HepG2 (cell line): ENCODE data around the gene CST3. TPM values are rescaled to one million over a fixed set of nuclear protein-coding genes. Genes with fewer than 3 reads are reported as not detected.

ENCODE experiments used
- ATRX ChIP-seq: sonication (generic); formaldehyde crosslinking; IDR thresholded peaks from 2 replicates; pipeline ENCODE4 v1.4.0; 2020; ENCODE audit warnings: missing genetic modification reagents, borderline replicate concordance
- BRD4 ChIP-seq: sonication (generic); formaldehyde crosslinking; IDR thresholded peaks from 2 replicates; pipeline ENCODE4 v1.4.0; 2020; ENCODE audit warnings: missing genetic modification reagents
- MXD1 ChIP-seq: sonication (generic); formaldehyde crosslinking; IDR thresholded peaks from 2 replicates; pipeline ENCODE4 v1.4.0; 2020; ENCODE audit warnings: mild to moderate bottlenecking, missing genetic modification reagents
- RFX1 ChIP-seq: fragments of 450-650 bp; IDR thresholded peaks from 2 replicates; pipeline ENCODE4 v1.6.1; 2017
- SP1 ChIP-seq, 2 experiments: fragments of 450-650 bp in 1 of 2; sonication (generic) in 1 of 2; formaldehyde crosslinking in 1 of 2; IDR thresholded peaks; 2 replicates each; pipeline versions ENCODE4 v1.4.0 to v1.6.1; 2016 to 2020; ENCODE audit warnings: missing genetic modification reagents in 1 of 2
- ZNF253 ChIP-seq: sonication (generic); formaldehyde crosslinking; IDR thresholded peaks from 2 replicates; pipeline ENCODE4 v1.8.0; 2022; ENCODE audit warnings: mild to moderate bottlenecking, missing genetic modification reagents, borderline replicate concordance
- ZNF280D ChIP-seq: sonication (generic); formaldehyde crosslinking; IDR thresholded peaks from 2 replicates; pipeline ENCODE4 v1.5.1; 2020; ENCODE audit warnings: mild to moderate bottlenecking, missing genetic modification reagents
- ZNF468 ChIP-seq: sonication (generic); formaldehyde crosslinking; IDR thresholded peaks from 2 replicates; pipeline ENCODE4 v1.8.0; 2022; ENCODE audit warnings: mild to moderate bottlenecking, moderate library complexity, missing genetic modification reagents
- ZNF639 ChIP-seq: conservative IDR thresholded peaks from 2 replicates; pipeline ENCODE4 v1.6.1; 2018; ENCODE audit warnings: missing genetic modification reagents
- ZNF644 ChIP-seq: IDR thresholded peaks from 2 replicates; pipeline ENCODE4 v1.6.1; 2016; ENCODE audit warnings: low read depth
- ZNF710 ChIP-seq: sonication (generic); formaldehyde crosslinking; IDR thresholded peaks from 2 replicates; pipeline ENCODE4 v1.5.0; 2020; ENCODE audit warnings: mild to moderate bottlenecking, missing genetic modification reagents, borderline replicate concordance
- ZNF746 ChIP-seq: sonication (generic); formaldehyde crosslinking; IDR thresholded peaks from 2 replicates; pipeline ENCODE4 v1.8.0; 2022; ENCODE audit warnings: mild to moderate bottlenecking, missing genetic modification reagents
- polyA plus RNA-seq, 8 experiments: library from polyadenylated mRNA; depleted of rRNA in 3 of 8; stranded (reverse) in 7 of 8; unstranded in 1 of 8; fragments of >200 nt; fragmentation: Illumina TruSeq in 4 of 8; extraction: Trizol in 4 of 8; gene quantifications; 2 replicates each; pipeline versions ENCODE4 v1.2.1 to v1.2.3, GENCODE V29; 2011 to 2016; ENCODE audit warnings: low read depth in 4 of 8, missing spikeins in 1 of 8, mixed read lengths in 1 of 8; ENCODE audit not compliant: insufficient read depth in 1 of 8
- total RNA-seq, 5 experiments: library from RNA; depleted of rRNA; stranded (reverse); fragments of >200 nt; fragmentation: Illumina TruSeq; extraction: Trizol; gene quantifications; 2 replicates each; pipeline ENCODE4 v1.2.3, GENCODE V29; 2016; ENCODE audit warnings: low read depth in 1 of 5
- TF ChIP-seq, protein P1 (sequence below): sonication (generic); formaldehyde crosslinking; IDR thresholded peaks from 2 replicates; pipeline ENCODE4 v1.5.1; 2020; ENCODE audit warnings: mild to moderate bottlenecking, missing genetic modification reagents, moderate library complexity
- TF ChIP-seq, protein P2 (sequence below): sonication (generic); formaldehyde crosslinking; IDR thresholded peaks from 2 replicates; pipeline ENCODE4 v1.8.0; 2022; ENCODE audit warnings: mild to moderate bottlenecking, missing genetic modification reagents; ENCODE audit not compliant: insufficient replicate concordance

The CST3 gene
- total and polyA plus RNA-seq, 2 of the 13 experiments (the other 11 are each of a cell fraction or from before 2014, with no cell fraction given): 690 to 1,005 TPM

DNA sequence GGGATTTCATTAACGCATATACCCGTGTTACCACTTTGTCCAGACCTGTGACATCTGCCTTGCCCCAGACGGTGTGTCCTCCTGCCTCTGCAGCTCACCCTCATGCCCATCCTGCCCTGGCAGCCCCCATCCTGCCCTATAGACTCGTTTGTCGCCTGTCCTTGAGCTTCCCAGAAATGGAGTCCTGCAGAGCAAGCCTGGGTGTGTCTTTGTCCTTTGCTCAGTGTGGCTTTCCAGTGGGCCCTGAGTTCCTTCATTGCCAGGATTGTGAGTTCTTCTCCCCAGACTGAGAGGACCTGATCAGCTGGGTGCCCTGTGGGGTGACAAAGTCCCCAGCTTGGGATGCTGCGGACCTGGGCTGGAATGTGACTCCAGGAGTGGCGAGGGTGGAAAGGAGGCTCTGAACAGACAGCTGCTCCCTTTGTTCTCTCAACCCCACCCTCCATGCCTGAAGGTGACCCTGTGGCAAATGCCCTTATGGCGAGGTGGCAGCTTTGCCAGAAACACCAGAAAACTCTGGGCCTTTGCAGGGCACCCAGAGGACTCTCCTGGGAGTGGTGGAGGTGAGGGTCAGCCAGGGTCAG is 2.4 kb upstream of the CST3 start (continued):
- TF ChIP-seq, protein P1, sequence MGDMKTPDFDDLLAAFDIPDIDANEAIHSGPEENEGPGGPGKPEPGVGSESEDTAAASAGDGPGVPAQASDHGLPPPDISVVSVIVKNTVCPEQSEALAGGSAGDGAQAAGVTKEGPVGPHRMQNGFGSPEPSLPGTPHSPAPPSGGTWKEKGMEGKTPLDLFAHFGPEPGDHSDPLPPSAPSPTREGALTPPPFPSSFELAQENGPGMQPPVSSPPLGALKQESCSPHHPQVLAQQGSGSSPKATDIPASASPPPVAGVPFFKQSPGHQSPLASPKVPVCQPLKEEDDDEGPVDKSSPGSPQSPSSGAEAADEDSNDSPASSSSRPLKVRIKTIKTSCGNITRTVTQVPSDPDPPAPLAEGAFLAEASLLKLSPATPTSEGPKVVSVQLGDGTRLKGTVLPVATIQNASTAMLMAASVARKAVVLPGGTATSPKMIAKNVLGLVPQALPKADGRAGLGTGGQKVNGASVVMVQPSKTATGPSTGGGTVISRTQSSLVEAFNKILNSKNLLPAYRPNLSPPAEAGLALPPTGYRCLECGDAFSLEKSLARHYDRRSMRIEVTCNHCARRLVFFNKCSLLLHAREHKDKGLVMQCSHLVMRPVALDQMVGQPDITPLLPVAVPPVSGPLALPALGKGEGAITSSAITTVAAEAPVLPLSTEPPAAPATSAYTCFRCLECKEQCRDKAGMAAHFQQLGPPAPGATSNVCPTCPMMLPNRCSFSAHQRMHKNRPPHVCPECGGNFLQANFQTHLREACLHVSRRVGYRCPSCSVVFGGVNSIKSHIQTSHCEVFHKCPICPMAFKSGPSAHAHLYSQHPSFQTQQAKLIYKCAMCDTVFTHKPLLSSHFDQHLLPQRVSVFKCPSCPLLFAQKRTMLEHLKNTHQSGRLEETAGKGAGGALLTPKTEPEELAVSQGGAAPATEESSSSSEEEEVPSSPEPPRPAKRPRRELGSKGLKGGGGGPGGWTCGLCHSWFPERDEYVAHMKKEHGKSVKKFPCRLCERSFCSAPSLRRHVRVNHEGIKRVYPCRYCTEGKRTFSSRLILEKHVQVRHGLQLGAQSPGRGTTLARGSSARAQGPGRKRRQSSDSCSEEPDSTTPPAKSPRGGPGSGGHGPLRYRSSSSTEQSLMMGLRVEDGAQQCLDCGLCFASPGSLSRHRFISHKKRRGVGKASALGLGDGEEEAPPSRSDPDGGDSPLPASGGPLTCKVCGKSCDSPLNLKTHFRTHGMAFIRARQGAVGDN (CRISPR knock-in tag): peak; percentile 54
- TF ChIP-seq ZNF639 (CRISPR knock-in tag) (peak; percentile 56; the same call in 1 of the 2 replicates), ZNF644 (CRISPR knock-in tag) (peak; percentile 38; the same call in 1 of the 2 replicates), ATRX (CRISPR knock-in tag) (no peak), ZNF280D (CRISPR knock-in tag) (no peak), SP1 (IDR thresholded peaks at IDR 0.05) (no peak), SP1 (CRISPR knock-in tag; IDR thresholded peaks at IDR 0.05) (0 out of 2 replicates have a peak, but pooled peaks have one; percentile 25), ZNF468 (CRISPR knock-in tag) (0 out of 2 replicates have a peak, but pooled peaks have one; percentile 41), RFX1 (no peak), ZNF710 (CRISPR knock-in tag) (no peak), MXD1 (CRISPR knock-in tag) (peak; percentile 74; the same call in 1 of the 2 replicates), ZNF746 (no peak), ZNF253 (CRISPR knock-in tag) (no peak), BRD4 (CRISPR knock-in tag) (peak; percentile 2; the same call in 1 of the 2 replicates)
- TF ChIP-seq, protein P2, sequence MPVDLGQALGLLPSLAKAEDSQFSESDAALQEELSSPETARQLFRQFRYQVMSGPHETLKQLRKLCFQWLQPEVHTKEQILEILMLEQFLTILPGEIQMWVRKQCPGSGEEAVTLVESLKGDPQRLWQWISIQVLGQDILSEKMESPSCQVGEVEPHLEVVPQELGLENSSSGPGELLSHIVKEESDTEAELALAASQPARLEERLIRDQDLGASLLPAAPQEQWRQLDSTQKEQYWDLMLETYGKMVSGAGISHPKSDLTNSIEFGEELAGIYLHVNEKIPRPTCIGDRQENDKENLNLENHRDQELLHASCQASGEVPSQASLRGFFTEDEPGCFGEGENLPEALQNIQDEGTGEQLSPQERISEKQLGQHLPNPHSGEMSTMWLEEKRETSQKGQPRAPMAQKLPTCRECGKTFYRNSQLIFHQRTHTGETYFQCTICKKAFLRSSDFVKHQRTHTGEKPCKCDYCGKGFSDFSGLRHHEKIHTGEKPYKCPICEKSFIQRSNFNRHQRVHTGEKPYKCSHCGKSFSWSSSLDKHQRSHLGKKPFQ (CRISPR knock-in tag): no peak
